Measurements from ENCODE around the gene ZNF566. TPM values are rescaled to one million over a fixed set of nuclear protein-coding genes. Genes with fewer than 3 reads are reported as not detected.

ZNF566 gene
- total and polyA plus RNA-seq, 2 of the 13 experiments (the other 11 are each of a cell fraction or from before 2014, with no cell fraction given) = 4.8 to 13.7 TPM

GRCh38 chr19:36418287-36419001 lies 70.9 kb downstream of the ZNF566 start, which contains the start of gene ZFP82 (continued):
- TF ChIP-seq ZBTB4 (CRISPR knock-in tag; IDR thresholded peaks at IDR 0.05; ENCODE audit: borderline replicate concordance) (0 out of 2 replicates have a peak, but pooled peaks have one; percentile 32), NFYC (CRISPR knock-in tag; IDR thresholded peaks at IDR 0.05) (no peak), ARID5B (CRISPR knock-in tag; IDR thresholded peaks at IDR 0.05) (peak; percentile 20; the same call in 1 of the 2 replicates), ZNF800 (CRISPR knock-in tag; IDR thresholded peaks at IDR 0.05) (no peak), GRHL1 (CRISPR knock-in tag; conservative IDR thresholded peaks at IDR 0.05) (no peak), ZNF614 (CRISPR knock-in tag; IDR thresholded peaks at IDR 0.05; ENCODE audit: borderline replicate concordance) (no peak), FOXA3 (CRISPR knock-in tag; IDR thresholded peaks at IDR 0.05) (no peak), ETS1 (CRISPR knock-in tag; IDR thresholded peaks at IDR 0.05) (no peak), ZNF597 (CRISPR knock-in tag; IDR thresholded peaks at IDR 0.05) (no peak), SCMH1 (CRISPR knock-in tag; IDR thresholded peaks at IDR 0.05; ENCODE audit: borderline replicate concordance) (no peak), ZNF12 (CRISPR knock-in tag; IDR thresholded peaks at IDR 0.05) (no peak), IKZF5 (CRISPR knock-in tag; IDR thresholded peaks at IDR 0.05) (0 out of 2 replicates have a peak, but pooled peaks have one; percentile 6)
